Activated naive CD8-positive, alpha-beta T cell treated with anti-CD3 and anti-CD28 coated beads, Interleukin-2, amount 50 U/mL, for 16 hours (primary cell): ENCODE data around the gene TRIP4.
"Not testable (repeated sequence)": the region's sequence is repeated elsewhere in the genome, so short reads cannot be mapped to it uniquely, and the experiment has no call there.

ENCODE experiments used
- DNase-seq: peaks from one replicate; pipeline ENCODE4 v3.0.0-alpha.2; 2020; ENCODE audit warnings: low read depth, low spot score

Gene TRIP4

GRCh38 chr15:64381000-64381751 lies 6.5 kb upstream of the TRIP4 start, which contains the start of gene PCLAF:
PCLAF (minus strand) TSS chr15:64381441; CDS start chr15:64381371, 70 bp downstream.
- DNase-seq: peak; percentile 87

GRCh38 chr15:64383760-64384159 lies 3.9 kb upstream of the TRIP4 start:
- DNase-seq: no peak

- DNase-seq: no peak
Measured at GRCh38 chr15:64386291-64386690, 1.3 kb upstream of the TRIP4 start.

- no peak for DNase-seq
Measured at GRCh38 chr15:64389036-64389435, 1.4 kb downstream of the TRIP4 start.

GRCh38 chr15:64392471-64392870 lies 4.8 kb downstream of the TRIP4 start:
- DNase-seq: not testable (repeated sequence)

GRCh38 chr15:64396789-64397188 lies 9.2 kb downstream of the TRIP4 start:
- no peak for DNase-seq

GRCh38 chr15:64398575-64398974 lies 10.9 kb downstream of the TRIP4 start:
- DNase-seq: no peak

- no peak for DNase-seq
Measured at GRCh38 chr15:64400583-64400982, 12.9 kb downstream of the TRIP4 start.

GRCh38 chr15:64412216-64412615 lies 24.6 kb downstream of the TRIP4 start:
- DNase-seq: no peak

GRCh38 chr15:64422697-64423096 lies 35.1 kb downstream of the TRIP4 start:
- no peak for DNase-seq

GRCh38 chr15:64423970-64424369 lies 36.3 kb downstream of the TRIP4 start:
- no peak for DNase-seq

GRCh38 chr15:64425221-64425620 lies 37.6 kb downstream of the TRIP4 start:
- DNase-seq: no peak

GRCh38 chr15:64426845-64427465 lies 39.3 kb downstream of the TRIP4 start:
- no peak for DNase-seq

GRCh38 chr15:64429448-64429847 lies 41.8 kb downstream of the TRIP4 start:
- no peak for DNase-seq

GRCh38 chr15:64430000-64430735 lies 42.5 kb downstream of the TRIP4 start:
- DNase-seq: no peak

GRCh38 chr15:64437982-64438381 lies 50.3 kb downstream of the TRIP4 start:
- no peak for DNase-seq

- DNase-seq: no peak
Measured at GRCh38 chr15:64438653-64439447, 51.2 kb downstream of the TRIP4 start.

GRCh38 chr15:64441852-64442251 lies 54.2 kb downstream of the TRIP4 start:
- DNase-seq: no peak

- no peak for DNase-seq
Measured at GRCh38 chr15:64443016-64443415, 55.4 kb downstream of the TRIP4 start.

- DNase-seq: no peak
Measured at GRCh38 chr15:64443747-64444621, 56.3 kb downstream of the TRIP4 start.

- no peak for DNase-seq
Measured at GRCh38 chr15:64444836-64445235, 57.2 kb downstream of the TRIP4 start.
